Ishikawa (cell line): ENCODE results near the gene RRM2.

ENCODE experiments used
- CREB1 ChIP-seq: IDR thresholded peaks from 2 replicates; pipeline ENCODE4 v1.6.1; 2012; ENCODE audit warnings: low read depth
- EGR1 ChIP-seq: IDR thresholded peaks from 2 replicates; pipeline ENCODE4 v1.6.1; 2012
- EP300 ChIP-seq: IDR thresholded peaks from 2 replicates; pipeline ENCODE4 v1.6.1; 2012; ENCODE audit warnings: borderline replicate concordance
- NFIC ChIP-seq: IDR thresholded peaks from 2 replicates; pipeline ENCODE4 v1.6.1; 2012
- TEAD4 ChIP-seq: IDR thresholded peaks from 2 replicates; pipeline ENCODE4 v1.6.1; 2012
- ZBTB7A ChIP-seq: IDR thresholded peaks from 2 replicates; pipeline ENCODE4 v1.6.1; 2012; ENCODE audit warnings: low read depth
- TF ChIP-seq, protein P1 (sequence below): IDR thresholded peaks from 2 replicates; pipeline ENCODE4 v1.6.1; 2012; ENCODE audit warnings: low read depth, mild to moderate bottlenecking
- TF ChIP-seq, protein P2 (sequence below): IDR thresholded peaks from 2 replicates; pipeline ENCODE4 v1.6.1; 2012

DNA sequence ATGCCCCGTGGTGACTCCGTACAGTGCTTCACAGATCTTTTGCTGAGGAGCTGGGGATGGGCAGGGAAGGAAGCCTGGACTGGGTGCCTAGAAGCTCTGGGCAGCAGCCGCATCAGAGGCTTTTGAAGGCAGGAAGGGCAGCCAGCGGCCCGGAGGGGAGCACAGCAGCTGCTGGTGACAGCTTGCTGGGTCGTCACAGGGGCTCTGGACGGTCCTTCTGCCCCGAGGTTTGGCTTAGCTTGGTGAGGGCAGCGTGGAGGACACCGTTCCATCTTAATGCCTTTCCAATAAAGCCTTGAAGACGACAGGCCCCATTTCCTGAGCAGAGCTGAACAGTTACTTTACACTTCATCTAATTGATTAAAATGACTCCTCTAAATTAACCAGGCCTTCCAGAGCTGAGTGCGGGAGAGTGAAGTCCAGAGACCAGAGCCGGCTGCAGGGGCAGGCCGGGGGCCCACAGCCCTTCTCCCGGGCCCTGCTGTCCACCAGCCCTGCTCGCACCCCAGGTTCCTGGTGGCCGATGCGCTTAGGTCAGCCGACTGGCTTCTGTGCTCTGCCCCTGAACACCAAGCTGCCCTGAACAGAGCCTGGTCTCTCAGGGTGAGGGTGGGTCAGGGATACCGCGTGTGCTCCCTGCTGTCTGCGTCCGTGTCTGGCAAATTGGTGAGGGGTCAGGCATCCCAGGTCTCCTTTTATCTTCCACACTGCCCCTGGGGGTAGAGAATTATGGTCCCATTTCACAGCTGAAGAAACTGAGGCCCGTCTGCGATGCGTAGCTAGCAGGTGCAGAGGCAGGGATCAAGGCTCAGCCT is 43.5 kb downstream of the RRM2 start:
- TF ChIP-seq NFIC: no peak
- TF ChIP-seq EP300: no peak
- TF ChIP-seq EGR1: no peak
- TF ChIP-seq ZBTB7A: no peak
- no peak for TF ChIP-seq CREB1
- TF ChIP-seq, protein P1, sequence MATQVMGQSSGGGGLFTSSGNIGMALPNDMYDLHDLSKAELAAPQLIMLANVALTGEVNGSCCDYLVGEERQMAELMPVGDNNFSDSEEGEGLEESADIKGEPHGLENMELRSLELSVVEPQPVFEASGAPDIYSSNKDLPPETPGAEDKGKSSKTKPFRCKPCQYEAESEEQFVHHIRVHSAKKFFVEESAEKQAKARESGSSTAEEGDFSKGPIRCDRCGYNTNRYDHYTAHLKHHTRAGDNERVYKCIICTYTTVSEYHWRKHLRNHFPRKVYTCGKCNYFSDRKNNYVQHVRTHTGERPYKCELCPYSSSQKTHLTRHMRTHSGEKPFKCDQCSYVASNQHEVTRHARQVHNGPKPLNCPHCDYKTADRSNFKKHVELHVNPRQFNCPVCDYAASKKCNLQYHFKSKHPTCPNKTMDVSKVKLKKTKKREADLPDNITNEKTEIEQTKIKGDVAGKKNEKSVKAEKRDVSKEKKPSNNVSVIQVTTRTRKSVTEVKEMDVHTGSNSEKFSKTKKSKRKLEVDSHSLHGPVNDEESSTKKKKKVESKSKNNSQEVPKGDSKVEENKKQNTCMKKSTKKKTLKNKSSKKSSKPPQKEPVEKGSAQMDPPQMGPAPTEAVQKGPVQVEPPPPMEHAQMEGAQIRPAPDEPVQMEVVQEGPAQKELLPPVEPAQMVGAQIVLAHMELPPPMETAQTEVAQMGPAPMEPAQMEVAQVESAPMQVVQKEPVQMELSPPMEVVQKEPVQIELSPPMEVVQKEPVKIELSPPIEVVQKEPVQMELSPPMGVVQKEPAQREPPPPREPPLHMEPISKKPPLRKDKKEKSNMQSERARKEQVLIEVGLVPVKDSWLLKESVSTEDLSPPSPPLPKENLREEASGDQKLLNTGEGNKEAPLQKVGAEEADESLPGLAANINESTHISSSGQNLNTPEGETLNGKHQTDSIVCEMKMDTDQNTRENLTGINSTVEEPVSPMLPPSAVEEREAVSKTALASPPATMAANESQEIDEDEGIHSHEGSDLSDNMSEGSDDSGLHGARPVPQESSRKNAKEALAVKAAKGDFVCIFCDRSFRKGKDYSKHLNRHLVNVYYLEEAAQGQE: no peak
- TF ChIP-seq TEAD4: no peak
- TF ChIP-seq, protein P2, sequence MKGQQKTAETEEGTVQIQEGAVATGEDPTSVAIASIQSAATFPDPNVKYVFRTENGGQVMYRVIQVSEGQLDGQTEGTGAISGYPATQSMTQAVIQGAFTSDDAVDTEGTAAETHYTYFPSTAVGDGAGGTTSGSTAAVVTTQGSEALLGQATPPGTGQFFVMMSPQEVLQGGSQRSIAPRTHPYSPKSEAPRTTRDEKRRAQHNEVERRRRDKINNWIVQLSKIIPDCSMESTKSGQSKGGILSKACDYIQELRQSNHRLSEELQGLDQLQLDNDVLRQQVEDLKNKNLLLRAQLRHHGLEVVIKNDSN: no peak
